ENCODE results near the gene DNAJA2.

The DNAJA2 gene

DNA sequence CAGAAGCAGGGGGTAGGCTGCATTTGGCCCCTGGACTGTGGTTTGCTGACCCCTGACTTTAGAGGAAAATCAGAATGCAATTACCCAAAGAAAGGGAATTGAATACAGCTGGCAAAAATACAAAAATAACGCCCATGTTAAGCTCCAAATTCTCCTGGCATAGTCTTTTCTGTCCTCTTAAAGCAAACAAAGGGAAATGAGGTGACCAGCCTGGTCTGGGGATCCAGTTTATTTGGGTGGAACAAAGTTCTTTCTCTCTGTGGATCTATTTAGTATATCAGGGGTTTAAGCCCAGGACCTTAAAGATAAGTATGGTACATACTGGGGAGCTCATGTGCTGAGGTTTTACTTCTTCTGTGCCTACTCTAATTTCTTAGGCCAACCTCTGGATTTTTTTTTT lies 23.5 kb downstream of the DNAJA2 start:
- TF ChIP-seq, protein P1, sequence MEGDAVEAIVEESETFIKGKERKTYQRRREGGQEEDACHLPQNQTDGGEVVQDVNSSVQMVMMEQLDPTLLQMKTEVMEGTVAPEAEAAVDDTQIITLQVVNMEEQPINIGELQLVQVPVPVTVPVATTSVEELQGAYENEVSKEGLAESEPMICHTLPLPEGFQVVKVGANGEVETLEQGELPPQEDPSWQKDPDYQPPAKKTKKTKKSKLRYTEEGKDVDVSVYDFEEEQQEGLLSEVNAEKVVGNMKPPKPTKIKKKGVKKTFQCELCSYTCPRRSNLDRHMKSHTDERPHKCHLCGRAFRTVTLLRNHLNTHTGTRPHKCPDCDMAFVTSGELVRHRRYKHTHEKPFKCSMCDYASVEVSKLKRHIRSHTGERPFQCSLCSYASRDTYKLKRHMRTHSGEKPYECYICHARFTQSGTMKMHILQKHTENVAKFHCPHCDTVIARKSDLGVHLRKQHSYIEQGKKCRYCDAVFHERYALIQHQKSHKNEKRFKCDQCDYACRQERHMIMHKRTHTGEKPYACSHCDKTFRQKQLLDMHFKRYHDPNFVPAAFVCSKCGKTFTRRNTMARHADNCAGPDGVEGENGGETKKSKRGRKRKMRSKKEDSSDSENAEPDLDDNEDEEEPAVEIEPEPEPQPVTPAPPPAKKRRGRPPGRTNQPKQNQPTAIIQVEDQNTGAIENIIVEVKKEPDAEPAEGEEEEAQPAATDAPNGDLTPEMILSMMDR (IDR thresholded peaks at IDR 0.05; ENCODE audit: low read depth, low read length, poor library complexity, severe bottlenecking): no peak
- H3K9me2 ChIP-seq (replicated peaks; ENCODE audit: control insufficient read depth, low read length): no peaks in the 10 kb centered on the region

DNA sequence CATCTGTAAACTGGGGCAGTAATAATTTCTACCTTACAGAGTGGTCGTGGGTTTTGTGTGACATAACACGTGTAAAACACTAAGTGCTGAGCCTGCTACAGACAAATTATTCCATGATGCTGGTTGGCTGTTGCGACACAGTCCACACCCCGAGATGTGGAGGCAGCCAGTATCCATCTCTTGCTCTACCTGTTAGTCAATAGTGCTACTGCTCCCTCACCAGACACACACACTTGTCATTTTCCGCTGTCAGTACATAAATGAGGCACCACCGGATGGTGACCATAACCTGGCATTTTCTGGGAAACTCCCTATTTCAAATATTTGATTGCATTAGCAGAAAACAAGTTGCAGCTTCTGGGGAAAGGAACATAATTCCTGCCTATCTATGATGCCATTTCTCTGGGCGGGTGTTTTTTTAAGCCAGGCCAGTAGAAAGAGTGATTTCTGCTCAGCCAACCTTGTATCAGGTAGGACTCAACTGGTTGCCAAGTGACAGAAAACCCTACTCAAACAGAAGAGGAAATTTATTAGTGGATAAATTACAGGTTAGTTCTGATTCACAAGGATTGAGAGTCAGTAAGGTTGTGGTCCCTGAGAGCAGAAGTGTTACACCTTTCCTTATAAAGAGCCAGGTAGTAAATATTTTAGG lies 24.1 kb downstream of the DNAJA2 start:
- H3K4me1 ChIP-seq (ENCODE audit: control insufficient read depth, low read length): peaks cover 11% of the 10 kb centered on the region
- peaks cover 3% of the 10 kb centered on the region for H3K36me3 ChIP-seq (ENCODE audit: control insufficient read depth, low read length)
- peaks cover 10% of the 10 kb centered on the region for H3F3A ChIP-seq (ENCODE audit: control insufficient read depth, insufficient read depth)
- H4K20me1 ChIP-seq (ENCODE audit: control insufficient read depth, insufficient read depth, low read depth, low read length): no peaks in the 10 kb centered on the region
- no peak overlapping the region for H3K4me2 ChIP-seq (ENCODE audit: low read length)
- no peak overlapping the region for H3K4me3 ChIP-seq (ENCODE audit: low read length)
- H3K9me3 ChIP-seq (ENCODE audit: control insufficient read depth, insufficient read depth, low read length): no peaks in the 10 kb centered on the region
- no peaks in the 10 kb centered on the region for H3K9me2 ChIP-seq (replicated peaks; ENCODE audit: control insufficient read depth, low read length)
- H3K79me2 ChIP-seq (ENCODE audit: control insufficient read depth, low read length): no peaks in the 10 kb centered on the region
- no peaks in the 10 kb centered on the region for H3K27me3 ChIP-seq (ENCODE audit: control insufficient read depth, low read length)
- H3K27ac ChIP-seq (ENCODE audit: low read depth, low read length): no peak overlapping the region
- no peak for TF ChIP-seq EZH2phosphoT487 (IDR thresholded peaks at IDR 0.05; ENCODE audit: borderline replicate concordance, low read length)
- TF ChIP-seq, protein P1 (IDR thresholded peaks at IDR 0.05; ENCODE audit: low read depth, low read length, poor library complexity, severe bottlenecking): no peak

More for the DNA sequence above, 23.5 kb downstream of the DNAJA2 start:
- Histone ChIP-seq H3F3A (ENCODE audit: control insufficient read depth, insufficient read depth) (peaks cover 11% of the 10 kb centered on the region), H3K4me1 (ENCODE audit: control insufficient read depth, low read length) (peaks cover 11% of the 10 kb centered on the region), H3K79me2 (ENCODE audit: control insufficient read depth, low read length) (no peaks in the 10 kb centered on the region), H3K27me3 (ENCODE audit: control insufficient read depth, low read length) (no peaks in the 10 kb centered on the region), H4K20me1 (ENCODE audit: control insufficient read depth, insufficient read depth, low read depth, low read length) (no peaks in the 10 kb centered on the region), H3K9me3 (ENCODE audit: control insufficient read depth, insufficient read depth, low read length) (no peaks in the 10 kb centered on the region), H3K36me3 (ENCODE audit: control insufficient read depth, low read length) (peaks cover 9% of the 10 kb centered on the region), H3K4me2 (ENCODE audit: low read length) (no peak overlapping the region), H3K4me3 (ENCODE audit: low read length) (no peak overlapping the region), H3K27ac (ENCODE audit: low read depth, low read length) (no peak overlapping the region)

DNA sequence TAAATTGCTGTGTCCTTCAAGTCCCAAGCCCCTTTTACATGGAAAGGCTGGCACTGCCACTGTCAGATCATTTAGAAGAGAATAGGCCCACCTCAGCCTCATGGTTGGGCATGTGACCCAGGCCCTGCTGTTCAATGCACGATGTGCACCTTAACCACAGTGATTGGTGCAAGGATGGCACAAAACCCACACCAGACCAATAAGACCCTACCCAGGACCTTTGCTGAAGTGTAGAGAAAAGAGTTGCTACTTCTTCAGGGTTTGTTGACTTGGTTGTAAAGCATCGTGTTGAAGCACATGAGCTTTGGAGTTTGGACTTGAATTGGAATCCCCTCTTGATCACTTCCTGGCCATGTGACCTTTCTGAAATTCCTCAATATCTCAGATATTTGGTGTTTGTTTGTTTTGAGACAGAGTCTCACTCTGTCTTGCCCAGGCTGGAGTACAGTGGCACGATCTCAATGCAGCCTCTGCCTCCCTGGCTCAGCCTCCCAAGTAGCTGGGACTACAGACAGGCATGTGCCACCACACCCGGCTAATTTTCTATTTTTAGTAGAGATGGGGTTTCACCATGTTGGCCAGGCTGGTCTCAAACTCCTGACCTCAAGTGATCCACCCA lies 24.8 kb downstream of the DNAJA2 start:
- Histone ChIP-seq H3K27me3 (ENCODE audit: control insufficient read depth, low read length) (no peaks in the 10 kb centered on the region), H3K36me3 (ENCODE audit: control insufficient read depth, low read length) (no peaks in the 10 kb centered on the region), H3F3A (ENCODE audit: control insufficient read depth, insufficient read depth) (peaks cover 10% of the 10 kb centered on the region), H3K27ac (ENCODE audit: low read depth, low read length) (no peak overlapping the region), H3K4me1 (ENCODE audit: control insufficient read depth, low read length) (peaks cover 12% of the 10 kb centered on the region), H3K4me2 (ENCODE audit: low read length) (no peak overlapping the region), H3K9me3 (ENCODE audit: control insufficient read depth, insufficient read depth, low read length) (no peaks in the 10 kb centered on the region), H3K4me3 (ENCODE audit: low read length) (no peak overlapping the region), H3K9me2 (replicated peaks; ENCODE audit: control insufficient read depth, low read length) (no peaks in the 10 kb centered on the region), H3K79me2 (ENCODE audit: control insufficient read depth, low read length) (no peaks in the 10 kb centered on the region), H4K20me1 (ENCODE audit: control insufficient read depth, insufficient read depth, low read depth, low read length) (no peaks in the 10 kb centered on the region)
- TF ChIP-seq, protein P1 (IDR thresholded peaks at IDR 0.05; ENCODE audit: low read depth, low read length, poor library complexity, severe bottlenecking): no peak
- no peak for TF ChIP-seq EZH2phosphoT487 (IDR thresholded peaks at IDR 0.05; ENCODE audit: borderline replicate concordance, low read length)

Measured in DOHH2 (cell line).